Keratinocyte (primary cell): Measurements from ENCODE around the gene ARNT2.

Experiments
- CTCF ChIP-seq, 3 experiments: IDR thresholded peaks in 1 of 3; conservative IDR thresholded peaks in 1 of 3; optimal IDR thresholded peaks in 1 of 3; 2 replicates in 2 of 3; 3 replicates in 1 of 3; pipeline versions ENCODE3 to v1.5.1; 2011; ENCODE audit warnings: low read length in 3 of 3, mild to moderate bottlenecking in 3 of 3, moderate library complexity in 2 of 3, control low read depth in 1 of 3, inconsistent platforms in 1 of 3; ENCODE audit not compliant: insufficient read depth in 2 of 3; ENCODE audit errors: extremely low read depth in 1 of 3
- EZH2 ChIP-seq: IDR thresholded peaks from one replicate; pipeline ENCODE4 v1.6.1; 2012; ENCODE audit warnings: inconsistent platforms, mild to moderate bottlenecking, low read length, moderate library complexity

GRCh38 chr15:80405554-80405850 lies 1.3 kb downstream of the ARNT2 start:
- TF ChIP-seq CTCF (optimal IDR thresholded peaks at IDR 0.05 in 1 of 3, IDR thresholded peaks at IDR 0.05 in 1 of 3, conservative IDR thresholded peaks at IDR 0.05 in 1 of 3; ENCODE audit: extremely low read depth in 1 of 3, insufficient read depth in 2 of 3, low read length in 3 of 3) (no peak), EZH2 (no peak)
